ENCODE measurements around the gene CFD.

CFD gene

DNA sequence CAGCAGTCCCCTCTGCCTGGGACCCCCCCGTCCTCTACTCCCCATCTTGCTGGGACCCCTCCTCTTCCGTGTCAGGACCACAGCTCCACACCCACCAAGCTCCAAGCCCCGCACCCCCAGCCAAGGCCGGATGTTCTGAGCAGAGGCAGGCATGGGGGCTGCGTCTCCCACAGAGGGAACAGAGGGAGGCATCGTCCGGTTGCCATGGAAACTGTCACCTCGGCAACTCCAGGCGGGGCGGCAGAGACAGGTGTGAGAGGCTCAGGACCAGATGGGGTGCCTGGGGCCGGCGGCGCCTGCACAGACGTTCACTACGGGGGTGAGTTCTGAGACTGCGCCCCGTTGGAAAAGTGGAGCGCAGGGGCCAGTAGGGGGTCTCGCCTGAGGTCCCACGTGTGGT, 39.2 kb downstream of the CFD start:
- no peak for DNase-seq (ENCODE audit: low read depth, low spot score)
- no peak overlapping the region for H3K4me3 ChIP-seq (ENCODE audit: low read depth, low read length)
- ChIA-PET POLR2A (no interaction called here), CTCF (interaction anchor here (1.2 kb wide), 1 partner anchor 100 kb away, joined by 3 read pairs; no protein-coding TSS in a partner anchor)
- TF ChIP-seq, protein P1, sequence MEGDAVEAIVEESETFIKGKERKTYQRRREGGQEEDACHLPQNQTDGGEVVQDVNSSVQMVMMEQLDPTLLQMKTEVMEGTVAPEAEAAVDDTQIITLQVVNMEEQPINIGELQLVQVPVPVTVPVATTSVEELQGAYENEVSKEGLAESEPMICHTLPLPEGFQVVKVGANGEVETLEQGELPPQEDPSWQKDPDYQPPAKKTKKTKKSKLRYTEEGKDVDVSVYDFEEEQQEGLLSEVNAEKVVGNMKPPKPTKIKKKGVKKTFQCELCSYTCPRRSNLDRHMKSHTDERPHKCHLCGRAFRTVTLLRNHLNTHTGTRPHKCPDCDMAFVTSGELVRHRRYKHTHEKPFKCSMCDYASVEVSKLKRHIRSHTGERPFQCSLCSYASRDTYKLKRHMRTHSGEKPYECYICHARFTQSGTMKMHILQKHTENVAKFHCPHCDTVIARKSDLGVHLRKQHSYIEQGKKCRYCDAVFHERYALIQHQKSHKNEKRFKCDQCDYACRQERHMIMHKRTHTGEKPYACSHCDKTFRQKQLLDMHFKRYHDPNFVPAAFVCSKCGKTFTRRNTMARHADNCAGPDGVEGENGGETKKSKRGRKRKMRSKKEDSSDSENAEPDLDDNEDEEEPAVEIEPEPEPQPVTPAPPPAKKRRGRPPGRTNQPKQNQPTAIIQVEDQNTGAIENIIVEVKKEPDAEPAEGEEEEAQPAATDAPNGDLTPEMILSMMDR (IDR thresholded peaks at IDR 0.05; ENCODE audit: insufficient read depth, low read length, missing control alignments), result no peak

DNA sequence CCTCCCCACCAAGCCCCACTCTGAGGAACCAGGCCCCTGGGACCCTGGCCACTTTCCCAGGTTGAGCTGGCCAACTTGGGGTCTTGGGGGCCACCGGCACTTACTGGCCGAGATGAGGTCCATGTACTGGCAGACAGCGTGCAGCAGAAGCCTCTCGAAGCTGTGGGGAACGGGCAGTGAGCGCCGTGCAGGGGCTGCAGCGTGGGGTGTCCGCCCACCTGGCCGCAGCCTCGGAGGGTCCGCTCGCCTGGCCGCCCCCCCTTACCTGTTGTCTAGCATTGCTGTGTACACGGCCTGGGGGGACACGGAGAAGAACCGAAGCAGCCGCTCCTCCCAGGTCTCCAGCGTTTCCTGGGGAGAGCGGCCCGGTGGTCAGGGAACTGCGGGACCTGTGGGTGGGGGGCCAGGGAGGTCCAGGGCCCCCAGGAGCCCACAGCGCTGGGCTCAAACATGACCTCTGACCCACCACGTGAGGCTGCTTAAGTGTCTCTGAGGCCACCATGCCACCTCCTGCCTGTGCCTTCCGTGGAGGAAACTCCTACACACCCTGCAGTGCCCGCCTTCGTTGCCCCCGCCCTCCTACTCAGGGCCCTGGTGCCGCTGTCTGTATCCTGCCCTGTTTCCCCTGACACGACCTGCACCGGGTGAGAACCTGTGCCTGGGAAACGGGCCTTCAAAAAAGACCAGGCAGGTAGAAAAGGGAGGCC, 40.0 kb downstream of the CFD start:
- TF ChIP-seq, protein P1 (IDR thresholded peaks at IDR 0.05; ENCODE audit: insufficient read depth, low read length, missing control alignments), result no peak
- CTCF ChIA-PET, result no interaction called here
- POLR2A ChIA-PET, result no interaction called here
- H3K4me3 ChIP-seq (ENCODE audit: low read depth, low read length), result no peak overlapping the region
- no peak for DNase-seq (ENCODE audit: low read depth, low spot score)

DNA sequence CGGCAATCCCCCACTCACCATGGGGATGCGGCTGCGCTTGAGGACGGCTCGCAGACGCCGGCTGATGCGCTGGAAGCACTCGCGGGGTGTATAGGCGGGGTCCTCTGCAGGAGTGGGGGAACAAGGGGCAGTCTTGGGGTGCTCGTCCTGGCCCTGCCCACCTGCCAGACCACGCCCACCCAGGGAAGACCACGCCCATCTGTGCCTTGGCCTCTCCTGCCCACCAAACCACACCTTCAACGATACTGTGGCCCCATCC, 40.5 kb downstream of the CFD start:
- POLR2A ChIA-PET, result no interaction called here
- no peak for DNase-seq (ENCODE audit: low read depth, low spot score)

DNA sequence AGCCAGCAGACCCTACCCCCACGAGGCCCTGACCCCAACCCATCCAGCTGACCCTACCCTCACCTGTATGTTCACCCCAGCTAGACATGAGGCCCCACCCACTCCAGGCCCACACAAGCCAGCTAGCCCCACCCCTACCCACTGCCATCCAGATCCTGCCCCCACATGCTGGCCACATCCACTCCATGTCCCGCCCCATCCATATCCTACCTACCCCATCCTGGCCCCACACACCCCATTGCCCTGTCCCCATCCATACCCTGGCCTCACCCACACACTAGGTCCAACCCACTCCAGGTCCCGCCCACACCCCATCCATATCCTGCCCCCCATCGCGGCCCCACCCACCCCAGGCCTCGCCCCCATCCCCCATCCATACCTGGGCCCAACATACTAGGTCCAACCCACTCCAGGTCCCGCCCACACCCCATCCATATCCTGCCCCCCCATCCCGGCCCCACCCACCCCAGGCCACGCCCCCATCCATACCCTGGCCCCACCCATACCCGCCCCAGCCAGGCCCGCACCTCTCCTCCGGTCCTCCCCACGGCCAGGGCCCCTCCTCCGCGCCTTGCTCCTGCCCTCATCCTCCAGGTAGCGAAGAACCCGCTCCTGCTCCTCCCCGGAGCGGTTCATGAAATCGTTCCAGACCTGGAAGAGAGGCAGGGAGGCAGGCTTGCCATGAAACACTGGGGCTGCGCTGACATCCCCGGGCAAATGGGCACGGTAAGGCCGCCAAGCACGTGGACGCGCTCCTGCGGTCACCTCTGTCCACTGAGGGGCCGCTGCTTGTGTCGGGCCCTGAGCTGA, 41.0 kb downstream of the CFD start:
- H3K4me3 ChIP-seq (ENCODE audit: low read depth, low read length), result no peak overlapping the region
- TF ChIP-seq, protein P1 (IDR thresholded peaks at IDR 0.05; ENCODE audit: insufficient read depth, low read length, missing control alignments), result no peak
- DNase-seq (ENCODE audit: low read depth, low spot score), result no peak
- CTCF ChIA-PET, result no interaction called here
- POLR2A ChIA-PET, result no interaction called here

More for the DNA sequence above, 40.5 kb downstream of the CFD start:
- no peak overlapping the region for H3K4me3 ChIP-seq (ENCODE audit: low read depth, low read length)
- TF ChIP-seq, protein P1 (IDR thresholded peaks at IDR 0.05; ENCODE audit: insufficient read depth, low read length, missing control alignments), result no peak
- CTCF ChIA-PET, result no interaction called here

DNA sequence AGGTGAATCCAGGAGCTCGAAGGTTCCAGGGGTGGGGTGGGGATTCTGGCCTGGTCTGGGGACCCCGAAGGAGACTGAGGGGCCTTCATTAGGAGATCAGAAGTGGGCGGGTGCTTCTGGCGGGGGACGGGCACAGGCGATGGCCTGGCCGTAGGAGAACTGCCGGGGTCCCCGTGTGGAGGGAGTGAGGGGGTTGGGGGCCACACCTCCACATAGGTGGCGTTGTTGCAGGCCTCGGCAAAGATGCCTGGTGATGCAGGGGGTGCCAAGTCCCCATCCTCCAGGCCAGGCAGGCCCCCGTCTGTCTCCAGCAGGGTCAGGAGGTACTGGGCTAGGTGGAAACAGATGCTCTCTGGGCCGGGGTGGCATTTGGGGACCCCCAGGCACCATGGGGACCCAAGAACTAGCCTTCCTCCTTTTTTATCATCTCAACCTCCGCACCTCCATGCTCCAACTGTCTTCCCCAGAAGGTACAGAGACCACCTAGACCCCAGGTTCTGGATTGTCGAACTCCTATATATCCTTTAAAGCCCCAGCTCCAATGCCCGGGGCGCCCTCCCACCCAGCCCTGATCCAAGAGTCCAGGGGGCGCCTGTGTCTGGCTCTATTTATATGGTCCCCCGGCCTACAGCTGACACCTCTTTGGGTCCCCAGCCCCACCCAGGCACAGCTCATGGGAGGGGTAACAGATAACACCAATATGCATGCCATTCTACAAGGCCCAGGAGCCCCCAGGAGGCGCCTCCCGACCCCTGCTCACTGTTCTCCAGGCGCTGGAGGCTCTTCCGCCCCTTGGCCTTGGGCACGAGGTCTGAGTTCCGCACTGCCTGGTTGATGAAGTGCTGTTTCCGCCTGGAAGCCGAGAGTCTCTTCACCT, 42.0 kb downstream of the CFD start:
- CTCF ChIA-PET, result interaction anchor here (0.6 to 1.4 kb wide), 2 partner anchors 21 to 132 kb away, joined by 3 read pairs; no protein-coding TSS in a partner anchor
- POLR2A ChIA-PET, result no interaction called here
- TF ChIP-seq, protein P1 (IDR thresholded peaks at IDR 0.05; ENCODE audit: insufficient read depth, low read length, missing control alignments), result no peak
- H3K4me3 ChIP-seq (ENCODE audit: low read depth, low read length), result no peak overlapping the region
- no peak for DNase-seq (ENCODE audit: low read depth, low spot score)

DNA sequence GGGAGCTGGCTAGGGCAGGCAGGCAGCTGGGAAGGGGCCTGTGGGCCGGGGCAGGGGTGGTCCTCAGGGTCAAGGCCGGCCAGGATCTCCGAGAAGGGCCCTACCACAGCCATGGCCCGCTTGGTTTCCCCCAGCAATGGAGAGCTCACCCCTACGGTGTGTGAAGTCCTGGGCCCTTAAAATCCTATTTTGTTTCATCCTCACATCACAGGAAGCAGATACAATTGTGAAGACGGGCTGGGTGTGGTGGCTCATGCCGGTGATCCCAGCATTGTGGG, 42.6 kb downstream of the CFD start:
- ChIA-PET POLR2A (interaction anchor here (0.6 kb wide), 1 partner anchor 104 kb away, joined by 4 read pairs; no protein-coding TSS in a partner anchor), CTCF (interaction anchor here (0.6 to 1.8 kb wide), 5 partner anchors 21 to 132 kb away, joined by 3 to 5 read pairs (median 3); partner anchors contain the start of gene CFD)

More for the DNA sequence above, 42.6 kb downstream of the CFD start:
- DNase-seq (ENCODE audit: low read depth, low spot score), result no peak
- TF ChIP-seq, protein P1 (IDR thresholded peaks at IDR 0.05; ENCODE audit: insufficient read depth, low read length, missing control alignments), result no peak
- no peak overlapping the region for H3K4me3 ChIP-seq (ENCODE audit: low read depth, low read length)
